ENCODE measurements around the gene GREM2.

DNA sequence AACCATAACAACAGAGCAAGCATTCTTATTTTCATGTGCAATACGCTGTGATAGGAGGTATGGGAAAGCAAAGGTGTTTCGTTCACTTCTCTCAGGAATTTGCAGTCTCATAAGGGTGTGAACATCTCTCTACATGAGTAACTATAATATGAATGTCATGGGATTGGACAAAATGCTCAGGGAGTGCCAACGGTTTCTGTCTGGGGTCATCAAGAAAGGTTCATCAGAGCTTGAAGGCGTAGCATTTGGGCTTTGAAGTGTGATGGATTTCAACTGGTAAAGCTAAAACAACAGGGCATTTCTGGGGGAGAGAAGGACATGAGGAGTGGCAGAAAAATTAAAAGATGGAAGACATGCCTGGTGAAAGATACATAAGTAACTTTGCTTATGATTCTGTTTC, 32.4 kb downstream of the GREM2 start:
- TF ChIP-seq POLR2AphosphoS5 (IDR thresholded peaks at IDR 0.05; ENCODE audit: low read depth) (no peak), CREB1 (CRISPR knock-in tag; IDR thresholded peaks at IDR 0.05; ENCODE audit: low read depth) (no peak), EZH2 (IDR thresholded peaks at IDR 0.05; ENCODE audit: low read depth, unreplicated experiment) (no peak), STAT1 (IDR thresholded peaks at IDR 0.05; ENCODE audit: unreplicated experiment) (no peak), ZNF114 (CRISPR knock-in tag; IDR thresholded peaks at IDR 0.05) (no peak)
- TF ChIP-seq, protein P1, sequence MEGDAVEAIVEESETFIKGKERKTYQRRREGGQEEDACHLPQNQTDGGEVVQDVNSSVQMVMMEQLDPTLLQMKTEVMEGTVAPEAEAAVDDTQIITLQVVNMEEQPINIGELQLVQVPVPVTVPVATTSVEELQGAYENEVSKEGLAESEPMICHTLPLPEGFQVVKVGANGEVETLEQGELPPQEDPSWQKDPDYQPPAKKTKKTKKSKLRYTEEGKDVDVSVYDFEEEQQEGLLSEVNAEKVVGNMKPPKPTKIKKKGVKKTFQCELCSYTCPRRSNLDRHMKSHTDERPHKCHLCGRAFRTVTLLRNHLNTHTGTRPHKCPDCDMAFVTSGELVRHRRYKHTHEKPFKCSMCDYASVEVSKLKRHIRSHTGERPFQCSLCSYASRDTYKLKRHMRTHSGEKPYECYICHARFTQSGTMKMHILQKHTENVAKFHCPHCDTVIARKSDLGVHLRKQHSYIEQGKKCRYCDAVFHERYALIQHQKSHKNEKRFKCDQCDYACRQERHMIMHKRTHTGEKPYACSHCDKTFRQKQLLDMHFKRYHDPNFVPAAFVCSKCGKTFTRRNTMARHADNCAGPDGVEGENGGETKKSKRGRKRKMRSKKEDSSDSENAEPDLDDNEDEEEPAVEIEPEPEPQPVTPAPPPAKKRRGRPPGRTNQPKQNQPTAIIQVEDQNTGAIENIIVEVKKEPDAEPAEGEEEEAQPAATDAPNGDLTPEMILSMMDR (conservative IDR thresholded peaks at IDR 0.05; ENCODE audit: low read depth in 2 of 2): no peak
